PFSK-1 (cell line): ENCODE measurements around the gene SFTPD.

Experiments used
- POLR2AphosphoS5 ChIP-seq: IDR thresholded peaks from 2 replicates; pipeline ENCODE4 v1.6.1; 2012; ENCODE audit warnings: low read depth, mild to moderate bottlenecking, control low read depth, low read length, moderate library complexity
- TAF1 ChIP-seq: IDR thresholded peaks from 2 replicates; pipeline ENCODE4 v1.6.1; 2012; ENCODE audit warnings: low read length, control low read depth, borderline replicate concordance; ENCODE audit not compliant: insufficient read depth
- TF ChIP-seq, protein P1 (sequence below), 2 experiments: IDR thresholded peaks; 2 replicates each; pipeline versions ENCODE4 v1.6.1 to v1.8.0; 2011 to 2012; ENCODE audit warnings: low read depth in 2 of 2, low read length in 2 of 2, control low read depth in 1 of 2, inconsistent platforms in 1 of 2, mild to moderate bottlenecking in 1 of 2, moderate library complexity in 1 of 2; ENCODE audit not compliant: insufficient read depth in 1 of 2

DNA sequence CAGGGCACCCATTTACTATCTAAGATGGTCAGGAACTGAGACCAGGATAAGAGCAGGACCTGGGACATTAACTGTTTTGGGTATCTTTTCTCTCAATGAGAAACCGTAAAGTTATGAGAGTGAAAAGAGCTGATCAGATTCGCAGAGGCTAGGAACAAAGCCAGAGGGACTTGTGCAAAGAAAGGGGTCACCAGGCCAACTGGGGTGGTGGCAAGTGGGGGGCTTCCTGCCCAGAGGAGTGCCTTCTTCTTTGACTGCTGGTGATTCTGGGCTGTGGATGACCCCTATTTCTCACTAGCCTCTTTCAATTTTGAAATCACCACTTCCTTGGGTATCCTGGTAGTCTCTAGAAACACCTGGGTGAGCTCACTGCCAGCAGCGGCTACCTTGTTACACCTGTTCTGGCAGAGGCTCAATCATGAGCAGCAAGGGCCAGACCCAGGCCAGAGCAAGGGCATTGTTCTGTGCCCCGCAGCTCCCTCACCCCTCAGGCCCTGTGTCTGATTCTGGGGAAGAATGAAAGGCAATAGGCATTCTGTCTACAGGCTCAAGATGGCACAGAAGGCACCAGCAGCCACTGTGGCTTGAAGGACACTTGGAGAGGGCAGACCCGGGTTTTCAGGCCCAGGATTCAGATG, 999 bp downstream of the SFTPD start:
- TF ChIP-seq, protein P1, sequence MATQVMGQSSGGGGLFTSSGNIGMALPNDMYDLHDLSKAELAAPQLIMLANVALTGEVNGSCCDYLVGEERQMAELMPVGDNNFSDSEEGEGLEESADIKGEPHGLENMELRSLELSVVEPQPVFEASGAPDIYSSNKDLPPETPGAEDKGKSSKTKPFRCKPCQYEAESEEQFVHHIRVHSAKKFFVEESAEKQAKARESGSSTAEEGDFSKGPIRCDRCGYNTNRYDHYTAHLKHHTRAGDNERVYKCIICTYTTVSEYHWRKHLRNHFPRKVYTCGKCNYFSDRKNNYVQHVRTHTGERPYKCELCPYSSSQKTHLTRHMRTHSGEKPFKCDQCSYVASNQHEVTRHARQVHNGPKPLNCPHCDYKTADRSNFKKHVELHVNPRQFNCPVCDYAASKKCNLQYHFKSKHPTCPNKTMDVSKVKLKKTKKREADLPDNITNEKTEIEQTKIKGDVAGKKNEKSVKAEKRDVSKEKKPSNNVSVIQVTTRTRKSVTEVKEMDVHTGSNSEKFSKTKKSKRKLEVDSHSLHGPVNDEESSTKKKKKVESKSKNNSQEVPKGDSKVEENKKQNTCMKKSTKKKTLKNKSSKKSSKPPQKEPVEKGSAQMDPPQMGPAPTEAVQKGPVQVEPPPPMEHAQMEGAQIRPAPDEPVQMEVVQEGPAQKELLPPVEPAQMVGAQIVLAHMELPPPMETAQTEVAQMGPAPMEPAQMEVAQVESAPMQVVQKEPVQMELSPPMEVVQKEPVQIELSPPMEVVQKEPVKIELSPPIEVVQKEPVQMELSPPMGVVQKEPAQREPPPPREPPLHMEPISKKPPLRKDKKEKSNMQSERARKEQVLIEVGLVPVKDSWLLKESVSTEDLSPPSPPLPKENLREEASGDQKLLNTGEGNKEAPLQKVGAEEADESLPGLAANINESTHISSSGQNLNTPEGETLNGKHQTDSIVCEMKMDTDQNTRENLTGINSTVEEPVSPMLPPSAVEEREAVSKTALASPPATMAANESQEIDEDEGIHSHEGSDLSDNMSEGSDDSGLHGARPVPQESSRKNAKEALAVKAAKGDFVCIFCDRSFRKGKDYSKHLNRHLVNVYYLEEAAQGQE (IDR thresholded peaks at IDR 0.05; ENCODE audit: insufficient read depth in 1 of 2, low read depth in 2 of 2, low read length in 2 of 2) = no peak
- no peak for TF ChIP-seq TAF1
- no peak for TF ChIP-seq POLR2AphosphoS5
